D721Med (cell line): ENCODE results near the gene RMRP.

Experiments
- DNase-seq: peaks from one replicate; pipeline ENCODE4 v3.0.0; 2011; ENCODE audit warnings: low spot score; ENCODE audit not compliant: insufficient read length
- FAIRE-seq: peaks from 2 replicates; lab custom pipeline; 2011; peaks lifted over from hg19 to GRCh38; lab: Jason Lieb, UNC
- CTCF ChIP-seq: IDR thresholded peaks from 2 replicates; pipeline ENCODE4 v1.5.1; 2012; ENCODE audit warnings: mild to moderate bottlenecking, control low read depth; ENCODE audit not compliant: insufficient read depth; ENCODE audit errors: missing control alignments

Gene RMRP

DNA sequence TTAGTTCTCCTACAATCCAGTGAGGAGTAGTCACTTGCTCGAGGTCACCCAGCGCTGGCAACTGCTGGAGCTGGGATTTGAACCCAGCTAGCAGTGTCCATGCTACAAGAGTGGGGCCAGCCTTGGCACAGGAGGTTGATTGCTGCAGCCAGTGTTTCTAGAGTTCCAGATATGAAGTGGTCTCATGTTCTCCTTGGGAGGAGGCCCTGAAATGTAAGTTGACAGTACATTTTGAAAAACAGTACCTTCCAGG lies 1.1 kb upstream of the RMRP start:
- DNase-seq (no peak), FAIRE-seq (no peak)

DNA sequence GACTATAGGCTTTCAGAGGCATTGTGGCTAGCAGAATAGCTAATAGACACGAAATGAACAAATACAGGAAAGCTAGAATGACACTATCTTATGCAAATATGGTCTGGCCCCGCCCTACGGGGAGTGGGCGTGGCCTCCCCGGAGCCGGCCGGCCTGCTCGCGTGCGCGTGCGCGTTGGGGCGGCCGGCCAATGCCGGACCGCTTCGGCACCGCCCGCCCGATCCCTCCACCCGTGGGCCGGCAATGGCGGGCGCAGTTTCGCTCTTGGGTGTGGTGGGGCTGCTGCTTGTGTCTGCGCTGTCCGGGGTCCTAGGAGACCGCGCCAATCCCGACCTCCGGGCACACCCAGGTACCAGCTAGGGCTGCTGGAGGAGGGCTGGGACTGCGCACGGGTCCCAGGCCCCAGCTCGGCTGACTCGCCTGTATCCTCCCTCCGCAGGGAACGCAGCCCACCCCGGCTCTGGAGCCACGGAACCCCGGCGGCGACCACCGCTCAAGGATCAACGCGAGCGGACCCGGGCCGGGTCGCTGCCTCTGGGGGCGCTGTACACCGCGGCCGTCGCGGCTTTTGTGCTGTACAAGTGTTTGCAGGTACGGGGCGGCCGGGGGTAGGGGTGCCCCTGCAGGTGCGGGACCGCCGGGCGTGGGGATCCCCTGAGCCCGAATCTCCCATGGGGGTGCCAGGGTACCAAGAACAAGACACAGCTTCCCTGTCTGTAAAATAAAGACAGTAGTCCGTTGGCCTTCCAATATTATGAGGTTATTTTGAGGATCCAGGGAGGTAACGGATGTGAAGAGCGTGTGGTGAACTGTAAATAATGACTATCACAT lies 533 bp upstream of the RMRP start, which contains the start of gene CCDC107:
Gene CCDC107, plus strand, starts transcription at position 156 of the 831 bp plus-strand sequence. Its CDS starts 88 bp downstream, at position 244.
- FAIRE-seq (no peak), DNase-seq (peak; percentile 76)
- TF ChIP-seq CTCF: peak; percentile 42

More for the DNA sequence above, 1.1 kb upstream of the RMRP start:
- TF ChIP-seq CTCF: no peak

DNA sequence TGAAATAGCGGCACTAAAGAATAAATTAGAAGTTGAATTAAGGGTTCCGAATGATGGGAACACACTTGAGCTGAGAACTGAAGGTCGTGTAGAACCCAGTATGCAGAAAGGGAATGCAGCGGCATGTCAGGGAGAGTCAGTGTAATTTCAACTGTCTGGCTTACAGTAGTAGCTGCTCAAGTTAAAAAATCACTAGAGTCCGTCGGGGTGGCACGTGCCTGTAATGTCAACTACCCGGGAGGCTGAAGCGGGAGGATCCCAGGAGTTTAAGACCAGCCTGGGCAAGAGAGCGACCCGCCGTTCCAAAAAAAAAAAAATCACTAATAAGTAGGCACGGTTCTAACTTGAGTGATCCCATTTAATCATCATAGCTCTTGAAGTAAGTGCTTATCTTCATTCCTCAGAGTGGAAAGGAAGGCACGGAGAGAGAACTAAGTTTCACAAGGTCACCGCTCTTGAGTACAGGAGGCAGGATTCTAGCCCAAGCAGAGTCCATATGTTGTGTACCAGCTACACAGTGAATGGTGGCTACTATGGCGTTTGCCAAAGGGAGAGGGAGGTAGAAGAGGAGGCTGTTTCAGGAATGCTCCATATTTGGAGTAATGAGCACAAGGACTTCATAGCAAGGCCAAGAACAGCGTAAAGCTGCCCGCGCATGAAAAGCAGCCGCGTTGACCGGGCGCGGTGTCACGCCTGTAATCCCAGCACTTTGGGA lies 831 bp downstream of the RMRP start:
- TF ChIP-seq CTCF: no peak
- FAIRE-seq: no peak
- DNase-seq: peak; percentile 14

GRCh38 chr9:35656348-35656747 lies 1.5 kb downstream of the RMRP start:
- no peak for FAIRE-seq

GRCh38 chr9:35653611-35654010 lies 4.2 kb downstream of the RMRP start:
- FAIRE-seq: no peak
- TF ChIP-seq CTCF: no peak
- no peak for DNase-seq

More at GRCh38 chr9:35656348-35656747, 1.5 kb downstream of the RMRP start:
- peak; percentile 2 for DNase-seq
- TF ChIP-seq CTCF: no peak

- no peak for TF ChIP-seq CTCF
- FAIRE-seq (no peak), DNase-seq (no peak)
These were observed 5.0 kb downstream of the RMRP start for GRCh38 chr9:35652829-35653209.
